Esophagus squamous epithelium (tissue), 5 donors: ENCODE measurements around the gene SLC34A1. TPM values are rescaled to one million over a fixed set of nuclear protein-coding genes. Genes with fewer than 3 reads are reported as not detected.
A peak's percentile ranks its signal among the peaks of the same experiment; 100 is the strongest.

ENCODE experiments used
- DNase-seq: peaks from one replicate; lab custom pipeline; 2025; lab: John Stamatoyannopoulos, UW
- H3K27ac ChIP-seq, 4 donors: fragments of 200-600 bp; sonication (generic); one replicate each; pipeline ENCODE4 v1.5.1; 2016 to 2019; ENCODE audit warnings: mild to moderate bottlenecking in 1 of 4
- H3K27me3 ChIP-seq, 4 donors: fragments of 200-600 bp; sonication (generic); 1 replicate in 3 of 4; 2 replicates in 1 of 4; pipeline versions ENCODE4 v1.5.1 to v1.6.0; 2017 to 2021; ENCODE audit warnings: antibody characterized with exemption in 1 of 4
- H3K36me3 ChIP-seq, 3 donors: fragments of 200-600 bp; sonication (generic); one replicate each; pipeline ENCODE4 v1.5.1; 2016 to 2019
- H3K4me1 ChIP-seq, 3 donors: fragments of 200-600 bp; sonication (generic); one replicate each; pipeline ENCODE4 v1.5.1; 2017 to 2019
- H3K4me3 ChIP-seq, 4 donors: fragments of 200-600 bp; sonication (generic); 1 replicate in 3 of 4; 2 replicates in 1 of 4; pipeline ENCODE4 v1.5.1; 2016 to 2019; ENCODE audit warnings: mild to moderate bottlenecking in 2 of 4, moderate library complexity in 1 of 4
- H3K9me3 ChIP-seq, 3 donors: fragments of 200-600 bp; sonication (generic); one replicate each; pipeline ENCODE4 v1.5.1; 2016 to 2019
- POLR2A ChIP-seq, 4 donors: fragments of 450-650 bp; IDR thresholded peaks; one replicate each; pipeline ENCODE4 v1.6.1; 2017; ENCODE audit warnings: antibody characterized with exemption in 4 of 4, mild to moderate bottlenecking in 4 of 4, moderate library complexity in 3 of 4
- WGBS, 2 donors: methylation state at CpG; one replicate each; pipeline ENCODE4 v1.1.5; 2018; 5-methylcytosine and 5-hydroxymethylcytosine counted together
- intact Hi-C: fragments of 100-400 bp; cut with DNase I; formaldehyde crosslinking; loops from one replicate; pipeline ENCODE4 v1.15.0; 2022
- total RNA-seq, 4 donors: library from RNA; depleted of rRNA; stranded (reverse); fragments of >200 nt; gene quantifications; one replicate each; pipeline ENCODE4 v1.1.0, GENCODE V29; 2016
- TF ChIP-seq, protein P1 (sequence below), 6 experiments: fragments of 450-650 bp in 4 of 6; fragments of 200-600 bp in 2 of 6; sonication (generic) in 2 of 6; IDR thresholded peaks; one replicate each; pipeline ENCODE4 v1.5.1; 2016 to 2019; ENCODE audit warnings: antibody characterized with exemption in 6 of 6, mild to moderate bottlenecking in 4 of 6, moderate library complexity in 4 of 6
- donor health status: DM: yes; HTN: yes; CAD: no.

The SLC34A1 gene
- total RNA-seq, 4 donors from 2014 or later, result 0.15 to 0.47 (median 0.25) TPM

DNA sequence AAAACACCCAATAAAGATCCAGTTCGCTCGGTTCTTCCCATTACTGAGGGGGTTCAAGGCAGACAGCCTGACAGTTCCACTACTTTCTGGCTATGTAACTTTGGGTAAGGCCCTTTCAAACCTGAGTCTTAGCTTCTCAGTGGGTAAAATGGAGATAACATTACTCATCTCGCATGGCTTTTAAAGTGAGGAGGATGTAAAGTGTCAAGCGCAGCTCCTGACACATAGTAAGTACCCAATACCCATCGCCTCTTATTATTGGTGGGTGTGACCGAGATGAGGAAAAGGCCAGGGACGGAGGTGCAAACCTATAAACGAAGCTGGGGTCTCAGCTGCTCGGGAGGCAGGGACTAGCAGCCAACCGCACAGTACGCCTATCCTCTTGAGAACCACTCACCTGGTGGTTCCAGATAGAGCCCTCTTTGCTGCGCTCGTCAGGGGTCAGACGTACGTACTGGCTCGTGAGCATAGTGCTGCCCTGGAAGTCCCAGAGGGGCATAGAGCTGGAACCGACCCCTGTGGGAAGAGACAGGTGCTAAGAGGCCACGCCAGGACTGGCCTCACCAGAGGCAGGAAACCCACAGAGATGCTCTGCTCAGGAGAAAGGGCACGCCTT lies 33.4 kb upstream of the SLC34A1 start:
- WGBS, 2 donors, result 13 to 23% methylated on average over 9 of the region's 19 CpGs
- TF ChIP-seq POLR2A (IDR thresholded peaks at IDR 0.05), result no peak
- TF ChIP-seq, protein P1, sequence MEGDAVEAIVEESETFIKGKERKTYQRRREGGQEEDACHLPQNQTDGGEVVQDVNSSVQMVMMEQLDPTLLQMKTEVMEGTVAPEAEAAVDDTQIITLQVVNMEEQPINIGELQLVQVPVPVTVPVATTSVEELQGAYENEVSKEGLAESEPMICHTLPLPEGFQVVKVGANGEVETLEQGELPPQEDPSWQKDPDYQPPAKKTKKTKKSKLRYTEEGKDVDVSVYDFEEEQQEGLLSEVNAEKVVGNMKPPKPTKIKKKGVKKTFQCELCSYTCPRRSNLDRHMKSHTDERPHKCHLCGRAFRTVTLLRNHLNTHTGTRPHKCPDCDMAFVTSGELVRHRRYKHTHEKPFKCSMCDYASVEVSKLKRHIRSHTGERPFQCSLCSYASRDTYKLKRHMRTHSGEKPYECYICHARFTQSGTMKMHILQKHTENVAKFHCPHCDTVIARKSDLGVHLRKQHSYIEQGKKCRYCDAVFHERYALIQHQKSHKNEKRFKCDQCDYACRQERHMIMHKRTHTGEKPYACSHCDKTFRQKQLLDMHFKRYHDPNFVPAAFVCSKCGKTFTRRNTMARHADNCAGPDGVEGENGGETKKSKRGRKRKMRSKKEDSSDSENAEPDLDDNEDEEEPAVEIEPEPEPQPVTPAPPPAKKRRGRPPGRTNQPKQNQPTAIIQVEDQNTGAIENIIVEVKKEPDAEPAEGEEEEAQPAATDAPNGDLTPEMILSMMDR (IDR thresholded peaks at IDR 0.05), result no peak
- intact Hi-C loops, result no loop called here
- Histone ChIP-seq H3K27ac (peak overlapping the region; percentile 88 to 96 (median 90)), H3K27me3 (no peaks in the 10 kb centered on the region), H3K4me3 (peak overlapping the region; percentile 57 to 90 (median 70)), H3K36me3 (peaks cover 0 to 39% (median 0%) of the 10 kb centered on the region in 3 donors), H3K4me1 (peaks cover 36 to 60% (median 36%) of the 10 kb centered on the region in 3 donors), H3K9me3 (no peaks in the 10 kb centered on the region)
- no peak for DNase-seq

DNA sequence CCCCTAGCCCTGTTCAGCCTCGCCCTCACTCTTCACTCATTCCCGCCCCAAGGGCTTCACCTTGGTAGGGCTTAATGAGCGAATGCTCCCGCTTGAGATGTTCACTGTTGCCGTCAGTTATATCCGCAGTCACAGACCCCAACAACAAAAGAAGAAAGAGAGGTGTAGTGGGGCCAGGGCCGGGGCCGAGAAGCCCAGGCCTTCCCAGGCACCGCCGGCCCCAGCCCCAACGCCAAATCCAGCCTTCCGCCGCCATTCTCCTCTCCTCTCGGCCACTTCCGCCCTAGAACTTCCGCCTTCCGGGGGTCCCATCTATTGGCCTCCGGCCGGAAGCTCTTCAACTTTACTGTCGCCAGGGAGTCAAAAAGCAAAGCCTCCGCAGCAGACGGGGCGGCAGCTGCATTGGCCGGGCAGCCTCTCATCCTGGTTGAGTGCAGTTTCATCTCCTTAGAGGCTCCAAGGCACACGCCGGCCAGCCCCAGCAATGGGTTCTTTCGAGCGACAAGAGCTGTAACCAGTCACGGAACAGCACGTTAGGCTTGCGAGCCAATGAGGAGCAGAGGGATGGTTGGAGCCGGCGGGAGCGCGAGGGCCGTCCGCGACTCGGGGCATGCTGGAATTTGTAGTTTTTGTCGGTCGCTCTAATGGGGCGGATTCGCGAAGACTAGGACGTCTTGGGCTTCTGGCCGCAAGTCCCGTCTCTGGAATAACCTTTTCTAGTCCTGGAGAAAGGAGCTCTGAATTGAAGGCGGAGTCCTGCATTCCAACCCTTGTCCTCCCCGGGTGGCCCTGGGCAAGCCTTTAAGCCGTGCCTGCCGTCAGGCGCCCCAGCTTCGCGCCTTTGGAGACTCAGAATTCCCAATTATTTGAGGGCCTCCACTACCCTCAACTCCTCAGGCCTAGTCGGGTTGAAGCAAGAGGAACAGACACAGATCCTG lies 32.6 kb upstream of the SLC34A1 start, which contains the start of gene LMAN2:
LMAN2 (minus strand) TSS at position 277 of the 938 bp plus-strand sequence; CDS start at position 256, 21 bp downstream.
- Histone ChIP-seq H3K27me3 (no peaks in the 10 kb centered on the region), H3K4me1 (peaks cover 34 to 54% (median 35%) of the 10 kb centered on the region in 3 donors), H3K9me3 (no peaks in the 10 kb centered on the region), H3K36me3 (peaks cover 0 to 32% (median 0%) of the 10 kb centered on the region in 3 donors), H3K27ac (peak within 1 kb of the TSS; percentile 88 to 96 (median 90)), H3K4me3 (peak within 1 kb of the TSS; percentile 57 to 90 (median 70))
- intact Hi-C loops, result no loop called here
- peak; percentile 82 for DNase-seq
- peak in 3 of 4 donors; percentile 30 to 65 (median 49) for TF ChIP-seq POLR2A (IDR thresholded peaks at IDR 0.05)
- TF ChIP-seq, protein P1 (IDR thresholded peaks at IDR 0.05), result peak in 1 of 6 experiments; percentile 29
- WGBS, 2 donors, result 8 to 9% methylated on average over 20 to 25 of the region's 55 CpGs

DNA sequence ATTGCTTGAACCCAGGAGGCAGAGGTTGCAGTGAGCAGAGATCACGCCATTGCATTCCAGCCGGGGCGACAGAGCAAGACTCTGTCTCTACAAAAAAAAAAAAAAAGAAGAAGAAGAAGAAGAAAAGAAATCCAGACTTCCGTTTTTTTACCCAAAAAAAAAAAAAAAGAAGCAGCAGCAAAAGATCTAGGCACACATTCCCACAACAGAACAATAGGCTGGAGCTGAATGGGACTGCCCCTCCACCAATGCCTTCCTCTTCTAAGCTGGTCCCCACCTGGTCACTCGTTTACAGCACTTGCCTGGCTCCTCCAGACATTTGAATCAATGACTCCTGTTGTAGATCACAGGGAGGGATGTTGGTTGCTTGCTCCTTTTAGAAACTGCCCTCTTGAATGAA lies 31.1 kb upstream of the SLC34A1 start:
- Histone ChIP-seq H3K4me3 (no peak overlapping the region), H3K9me3 (no peaks in the 10 kb centered on the region), H3K27me3 (no peaks in the 10 kb centered on the region), H3K36me3 (peaks cover 0 to 17% (median 0%) of the 10 kb centered on the region in 3 donors), H3K4me1 (peaks cover 29 to 54% (median 38%) of the 10 kb centered on the region in 3 donors), H3K27ac (no peak overlapping the region)
- DNase-seq, result no peak
- intact Hi-C loops, result no loop called here
- no peak for TF ChIP-seq POLR2A (IDR thresholded peaks at IDR 0.05)
- TF ChIP-seq, protein P1 (IDR thresholded peaks at IDR 0.05), result no peak
- 59 to 69% methylated on average over 2 to 4 of the region's 5 CpGs for WGBS, 2 donors

DNA sequence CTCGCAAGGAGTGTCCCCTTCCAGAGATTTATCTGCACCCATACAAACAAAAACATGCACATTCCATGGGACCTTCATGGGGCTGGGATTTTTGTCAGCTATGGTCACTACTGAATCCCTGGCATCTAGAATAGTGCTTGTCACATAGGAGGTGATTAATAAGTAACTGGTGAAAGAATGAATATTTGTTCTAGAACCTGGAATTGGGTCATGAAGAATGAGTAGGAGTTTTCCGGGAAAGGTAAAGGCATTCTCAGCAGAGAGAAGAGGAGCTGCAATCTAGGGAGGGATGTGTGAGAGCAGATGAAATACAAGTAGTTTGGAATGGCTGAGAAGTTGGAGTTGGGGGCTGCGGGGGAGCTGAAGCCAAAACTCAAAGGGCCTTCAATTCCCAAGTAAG lies 30.0 kb upstream of the SLC34A1 start:
- no peaks in the 10 kb centered on the region for H3K9me3 ChIP-seq
- peaks cover 0 to 9% (median 0%) of the 10 kb centered on the region in 3 donors for H3K36me3 ChIP-seq
- H3K4me3 ChIP-seq, result no peak overlapping the region
- intact Hi-C loops, result no loop called here
- H3K27ac ChIP-seq, result no peak overlapping the region
- DNase-seq, result no peak
- TF ChIP-seq POLR2A (IDR thresholded peaks at IDR 0.05), result no peak
- TF ChIP-seq, protein P1 (IDR thresholded peaks at IDR 0.05), result no peak
- H3K4me1 ChIP-seq, result peaks cover 32 to 54% (median 44%) of the 10 kb centered on the region in 3 donors
- WGBS, 2 donors, result 86 to 89% methylated on average over 3 of the region's 3 CpGs
- no peaks in the 10 kb centered on the region for H3K27me3 ChIP-seq
